ENCODE measurements around the gene TPM1. TPM values are rescaled to one million over a fixed set of nuclear protein-coding genes. Genes with fewer than 3 reads are reported as not detected.
A peak's percentile ranks its signal among the peaks of the same experiment; 100 is the strongest.

TPM1 gene
- total and polyA plus RNA-seq, 9 of the 15 experiments (the other 6 are each of a cell fraction or from before 2014, with no cell fraction given): 8.1 to 53.9 (median 43.1) TPM

DNA sequence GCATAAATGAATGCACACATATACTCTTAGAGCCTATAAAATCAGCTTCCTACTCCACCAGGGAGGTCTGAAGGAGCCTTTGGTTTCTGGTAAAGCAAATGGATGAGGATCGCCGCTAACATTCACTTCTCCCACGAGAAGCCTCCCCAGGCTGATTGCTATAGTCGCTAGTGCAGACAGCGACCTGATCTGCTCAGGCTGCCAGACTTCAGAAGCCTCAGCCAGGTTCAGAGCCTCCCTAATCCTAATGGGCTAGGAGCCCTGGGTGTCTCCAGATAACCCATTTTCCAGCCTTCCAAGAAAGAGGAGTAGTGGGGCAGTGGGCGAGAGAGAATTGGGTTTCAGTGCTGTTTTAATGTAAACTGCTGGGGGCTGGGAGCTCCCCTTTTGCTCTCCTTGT is 35.4 kb downstream of the TPM1 start:
- ChIA-PET POLR2A (interaction anchor here (0.6 to 2.7 kb wide), 7 partner anchors 9 to 209 kb away, joined by 3 to 8 read pairs (median 4); no protein-coding TSS in a partner anchor), CTCF (ENCODE audit: low intra/inter-chr PET ratio) (no interaction called here)
- no peak overlapping the region for H3K4me3 ChIP-seq
- H3K9me3 ChIP-seq (replicated peaks; ENCODE audit: control insufficient read depth, insufficient read depth, low read depth, low read length): no peaks in the 10 kb centered on the region
- no peaks in the 10 kb centered on the region for H4K20me1 ChIP-seq (replicated peaks; ENCODE audit: control insufficient read depth, insufficient read depth, low read length)
- in situ Hi-C loops (cut with MboI) (no loop called here), intact Hi-C loops (cut with micrococcal nuclease) (no loop called here)
- H3K27ac ChIP-seq (ENCODE audit: extremely low read depth, low read depth, low read length): no peak overlapping the region
- 19% methylated on average over 6 of the region's 6 CpGs for WGBS (ENCODE audit: insufficient coverage, low coverage, missing lambda C conversion rate)
- H3K27me3 ChIP-seq (ENCODE audit: control insufficient read depth in 2 of 2, insufficient read depth in 2 of 2, low read length in 2 of 2): no peaks in the 10 kb centered on the region
- H3K4me1 ChIP-seq (replicated peaks in 1 of 2; ENCODE audit: control insufficient read depth in 2 of 2, insufficient read depth in 2 of 2, low read length in 2 of 2): peaks cover 7 to 41% of the 10 kb centered on the region in 2 experiments; a peak in 3 of 5 replicates
- no peak for TF ChIP-seq ZFP30 (CRISPR knock-in tag; IDR thresholded peaks at IDR 0.05; ENCODE audit: borderline replicate concordance)
- peak in 1 of 2 experiments; percentile 31; a peak in 3 of 4 replicates for TF ChIP-seq NRF1 (conservative IDR thresholded peaks at IDR 0.05 in 1 of 2, IDR thresholded peaks at IDR 0.05 in 1 of 2)
- DNase-seq (ENCODE audit: extremely low read depth in 1 of 4, low spot score in 3 of 4) (peak in 1 of 4 experiments; percentile 31), ATAC-seq (peak; percentile 74), FAIRE-seq (peak; percentile 56)
- H3K36me3 ChIP-seq (ENCODE audit: control insufficient read depth, insufficient read depth, low read length): no peaks in the 10 kb centered on the region
- no TSS peak for BruUV-seq (replicated peaks)
- no peaks in the 10 kb centered on the region for H3K79me2 ChIP-seq (ENCODE audit: control insufficient read depth, insufficient read depth, low read length)
- peak overlapping the region in 1 of 2 experiments; percentile 68; a peak in 1 of 4 replicates for H3K9ac ChIP-seq (ENCODE audit: insufficient read depth in 1 of 2, low read depth in 2 of 2, low read length in 2 of 2)
- H2AFZ ChIP-seq (ENCODE audit: low read depth, low read length): peak overlapping the region; percentile 69
- H3K4me2 ChIP-seq (ENCODE audit: insufficient read depth, low read length): peak overlapping the region; percentile 16; the same call in 1 of the 2 replicates
- no peaks in the 10 kb centered on the region for H3K9me1 ChIP-seq (ENCODE audit: control insufficient read depth, insufficient read depth, low read length)

DNA sequence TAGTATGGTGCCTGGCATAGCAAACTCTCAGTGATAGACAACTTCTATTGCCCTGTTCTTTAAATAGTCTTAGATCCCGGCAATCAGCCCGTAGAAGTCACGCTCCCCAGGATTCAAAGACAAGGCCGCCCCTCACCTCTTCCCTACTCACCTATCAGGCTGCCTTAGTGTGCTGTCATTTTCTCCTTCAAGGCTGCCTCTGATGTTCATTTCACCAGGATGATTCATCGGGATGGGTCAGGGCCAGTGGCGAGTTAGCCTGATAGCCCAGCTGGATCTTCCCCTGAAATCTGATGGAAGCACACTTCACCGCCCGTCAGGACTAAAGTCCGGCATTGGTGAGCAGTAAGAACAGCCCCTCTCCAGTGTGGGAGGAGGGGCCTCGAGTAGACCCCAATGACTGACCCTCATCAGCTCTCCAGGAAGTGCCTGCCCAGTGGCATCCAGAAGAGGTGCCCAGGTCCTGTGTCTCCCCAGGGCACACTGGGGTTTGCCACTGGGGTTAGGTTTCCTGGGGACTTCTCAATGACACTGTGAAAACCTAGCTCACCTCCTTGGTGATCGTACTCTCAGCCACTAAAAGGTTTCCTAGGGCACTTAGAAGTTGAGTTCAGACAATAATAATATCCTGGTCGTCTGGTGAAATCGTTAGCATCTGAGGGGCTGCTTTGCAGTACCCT is 37.5 kb downstream of the TPM1 start:
- Histone ChIP-seq H3K79me2 (ENCODE audit: control insufficient read depth, insufficient read depth, low read length) (no peaks in the 10 kb centered on the region), H3K27ac (ENCODE audit: extremely low read depth, low read depth, low read length) (no peak overlapping the region), H2AFZ (ENCODE audit: low read depth, low read length) (no peak overlapping the region), H3K4me3 (no peak overlapping the region), H3K4me1 (replicated peaks in 1 of 2; ENCODE audit: control insufficient read depth in 2 of 2, insufficient read depth in 2 of 2, low read length in 2 of 2) (peaks cover 11 to 32% of the 10 kb centered on the region in 2 experiments; a peak in 3 of 5 replicates), H3K27me3 (ENCODE audit: control insufficient read depth in 2 of 2, insufficient read depth in 2 of 2, low read length in 2 of 2) (no peaks in the 10 kb centered on the region), H3K9ac (ENCODE audit: insufficient read depth in 1 of 2, low read depth in 2 of 2, low read length in 2 of 2) (no peak overlapping the region), H3K36me3 (ENCODE audit: control insufficient read depth, insufficient read depth, low read length) (no peaks in the 10 kb centered on the region), H3K9me3 (replicated peaks; ENCODE audit: control insufficient read depth, insufficient read depth, low read depth, low read length) (no peaks in the 10 kb centered on the region), H3K4me2 (ENCODE audit: insufficient read depth, low read length) (no peak overlapping the region), H3K9me1 (ENCODE audit: control insufficient read depth, insufficient read depth, low read length) (no peaks in the 10 kb centered on the region), H4K20me1 (replicated peaks; ENCODE audit: control insufficient read depth, insufficient read depth, low read length) (no peaks in the 10 kb centered on the region)
- intact Hi-C loops (cut with micrococcal nuclease): no loop called here
- FAIRE-seq: no peak
- DNase-seq (ENCODE audit: extremely low read depth in 1 of 4, low spot score in 3 of 4): no peak
- POLR2A ChIA-PET: interaction anchor here (1.1 to 1.8 kb wide), 2 partner anchors 11 to 18 kb away, joined by 6 to 7 read pairs; no protein-coding TSS in a partner anchor
- BruUV-seq (replicated peaks): no TSS peak
- CTCF ChIA-PET (ENCODE audit: low intra/inter-chr PET ratio): no interaction called here
- 44% methylated on average over 13 of the region's 13 CpGs for WGBS (ENCODE audit: insufficient coverage, low coverage, missing lambda C conversion rate)
- in situ Hi-C loops (cut with MboI): loop anchor here (5.0 kb wide), 1 partner anchor 33 kb away; no protein-coding TSS in a partner anchor
- no peak for ATAC-seq
- TF ChIP-seq FOSL1 (tag; conservative IDR thresholded peaks at IDR 0.05) (peak; percentile 67), JUN (IDR thresholded peaks at IDR 0.05; ENCODE audit: borderline replicate concordance, low read depth, low read length) (0 out of 2 replicates have a peak, but pooled peaks have one; percentile 8), JUN (CRISPR knock-in tag; IDR thresholded peaks at IDR 0.05; ENCODE audit: borderline replicate concordance) (no peak), FOXK2 (conservative IDR thresholded peaks at IDR 0.05 in 1 of 2, IDR thresholded peaks at IDR 0.05 in 1 of 2; ENCODE audit: low read depth in 2 of 2) (no peak), NFIC (IDR thresholded peaks at IDR 0.05) (no peak), ZNF551 (CRISPR knock-in tag; IDR thresholded peaks at IDR 0.05) (no peak), JUND (IDR thresholded peaks at IDR 0.05; ENCODE audit: borderline replicate concordance, low read depth, low read length) (peak; percentile 62; the same call in 1 of the 2 replicates), JUND (tag; IDR thresholded peaks at IDR 0.05; ENCODE audit: borderline replicate concordance, low read depth, low read length) (peak; percentile 35; the same call in 1 of the 3 replicates), BRD9 (IDR thresholded peaks at IDR 0.05; ENCODE audit: low read depth, partially characterized antibody) (no peak)
- TF ChIP-seq, protein P1, sequence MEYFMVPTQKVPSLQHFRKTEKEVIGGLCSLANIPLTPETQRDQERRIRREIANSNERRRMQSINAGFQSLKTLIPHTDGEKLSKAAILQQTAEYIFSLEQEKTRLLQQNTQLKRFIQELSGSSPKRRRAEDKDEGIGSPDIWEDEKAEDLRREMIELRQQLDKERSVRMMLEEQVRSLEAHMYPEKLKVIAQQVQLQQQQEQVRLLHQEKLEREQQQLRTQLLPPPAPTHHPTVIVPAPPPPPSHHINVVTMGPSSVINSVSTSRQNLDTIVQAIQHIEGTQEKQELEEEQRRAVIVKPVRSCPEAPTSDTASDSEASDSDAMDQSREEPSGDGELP (CRISPR knock-in tag; IDR thresholded peaks at IDR 0.05; ENCODE audit: borderline replicate concordance): peak; percentile 49
